Endothelial cell of hepatic sinusoid (primary cell): ENCODE data around the gene HDAC9.

Source experiments
- in situ Hi-C: cut with HindIII; loops from 2 replicates; pipeline ENCODE4 v1.10.0; 2017; ENCODE audit warnings: low sequenced_read_pairs

Gene HDAC9

DNA sequence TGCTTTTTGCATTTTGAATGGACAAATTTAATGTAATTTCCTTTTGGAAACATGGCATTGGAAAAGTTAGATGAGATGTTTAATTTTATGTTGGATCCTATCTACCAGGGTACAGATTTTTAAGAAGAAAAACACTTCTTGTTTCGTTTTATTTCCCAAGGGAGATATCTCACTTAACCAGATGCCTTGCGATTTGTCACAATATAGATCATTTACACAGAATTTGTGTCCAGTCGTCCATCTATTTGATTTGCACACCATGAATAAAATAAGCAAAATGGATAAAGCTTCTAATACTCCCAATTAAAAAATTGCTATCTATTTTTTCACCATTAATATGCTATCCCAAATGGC is 25.7 kb downstream of the HDAC9 start:
- in situ Hi-C loops, result no loop called here

DNA sequence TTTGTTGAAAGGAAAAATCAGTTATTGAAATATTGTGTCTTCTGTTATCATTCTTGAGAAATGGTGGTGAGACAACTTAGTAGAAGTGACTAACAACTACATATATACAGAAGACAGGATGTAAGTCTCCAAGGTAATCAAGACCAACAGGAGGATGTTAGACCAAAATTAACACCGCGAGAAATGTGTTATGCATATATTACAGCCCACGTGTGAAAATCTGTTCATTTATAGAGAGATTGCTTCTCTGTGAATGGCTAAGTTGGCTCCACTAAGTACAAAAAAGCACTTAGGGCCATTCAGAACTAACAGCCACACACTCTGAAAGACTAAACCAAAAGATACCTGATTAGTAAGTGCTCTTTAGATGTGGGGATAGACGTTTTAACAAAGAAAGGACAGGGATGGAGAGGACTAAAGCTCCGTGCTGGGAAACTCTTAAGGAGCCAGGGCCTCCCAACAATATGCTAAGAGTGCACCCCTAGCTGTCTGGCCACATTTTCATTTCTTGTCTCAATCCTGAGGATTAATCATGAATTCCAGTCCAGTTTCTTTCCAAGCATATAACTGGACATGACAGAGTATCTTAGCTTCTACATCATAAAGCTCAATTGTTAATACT is 26.5 kb downstream of the HDAC9 start:
- in situ Hi-C loops, result no loop called here

DNA sequence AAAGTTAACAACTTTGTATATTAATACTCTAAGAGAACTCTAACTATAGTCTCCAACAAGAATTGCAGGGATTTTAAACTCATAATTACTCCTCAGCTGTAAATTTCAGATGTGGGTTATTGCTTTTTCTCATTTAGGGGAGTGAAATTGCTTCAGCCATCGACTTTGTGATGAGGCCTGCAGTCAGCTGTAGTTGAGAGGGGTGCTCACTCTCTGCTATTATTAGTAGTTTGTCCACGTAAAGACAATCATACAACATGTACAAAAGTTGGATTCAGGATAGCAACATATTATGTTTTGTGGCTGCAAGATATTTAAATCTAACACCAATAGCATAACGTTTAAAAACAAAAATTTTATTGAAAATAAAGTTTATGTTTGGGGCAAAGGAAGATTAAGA is 28.7 kb downstream of the HDAC9 start:
- in situ Hi-C loops, result no loop called here

DNA sequence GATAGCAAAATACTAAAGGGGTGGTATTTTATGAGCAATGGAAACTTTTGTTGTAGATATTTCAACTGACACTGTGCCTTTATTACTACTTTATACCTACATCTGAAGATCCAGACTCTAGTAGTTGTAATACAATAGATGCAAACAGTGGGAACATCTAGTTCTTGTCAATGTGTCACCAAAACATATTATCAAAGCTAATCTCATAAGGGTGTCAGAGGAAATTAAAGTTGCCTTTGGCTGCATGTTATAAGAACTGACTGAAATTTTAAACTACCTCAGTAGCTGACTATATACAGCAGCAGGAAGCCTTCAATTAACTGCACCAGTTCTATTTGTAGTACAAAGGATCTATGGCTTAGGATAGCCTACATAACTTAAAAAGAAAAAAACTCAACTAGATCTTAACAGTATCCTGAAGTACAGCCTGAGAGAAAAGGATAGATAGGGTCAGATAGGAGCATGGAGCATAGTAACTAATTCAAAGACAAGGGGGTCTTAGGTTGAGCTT is 30.9 kb downstream of the HDAC9 start:
- in situ Hi-C loops, result no loop called here

DNA sequence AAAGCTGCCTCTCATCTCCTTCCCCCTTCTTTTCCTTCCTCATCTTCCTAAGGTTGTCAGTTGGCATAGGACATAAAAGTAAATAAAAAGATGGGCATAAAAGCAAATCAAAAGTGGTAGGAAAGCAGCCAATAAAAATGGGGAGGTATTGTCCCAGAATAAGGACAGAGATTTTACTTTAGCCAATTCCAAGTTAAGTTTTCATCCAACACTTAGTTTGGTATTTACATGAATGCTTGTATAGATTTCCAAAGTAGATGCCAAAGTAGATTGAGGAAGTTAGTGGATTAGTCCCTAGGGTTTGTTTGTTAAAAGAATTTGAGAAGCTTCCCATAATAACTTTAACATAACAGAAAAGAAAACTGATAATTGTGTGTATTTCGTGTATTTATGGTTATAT is 33.7 kb downstream of the HDAC9 start:
- in situ Hi-C loops, result no loop called here

DNA sequence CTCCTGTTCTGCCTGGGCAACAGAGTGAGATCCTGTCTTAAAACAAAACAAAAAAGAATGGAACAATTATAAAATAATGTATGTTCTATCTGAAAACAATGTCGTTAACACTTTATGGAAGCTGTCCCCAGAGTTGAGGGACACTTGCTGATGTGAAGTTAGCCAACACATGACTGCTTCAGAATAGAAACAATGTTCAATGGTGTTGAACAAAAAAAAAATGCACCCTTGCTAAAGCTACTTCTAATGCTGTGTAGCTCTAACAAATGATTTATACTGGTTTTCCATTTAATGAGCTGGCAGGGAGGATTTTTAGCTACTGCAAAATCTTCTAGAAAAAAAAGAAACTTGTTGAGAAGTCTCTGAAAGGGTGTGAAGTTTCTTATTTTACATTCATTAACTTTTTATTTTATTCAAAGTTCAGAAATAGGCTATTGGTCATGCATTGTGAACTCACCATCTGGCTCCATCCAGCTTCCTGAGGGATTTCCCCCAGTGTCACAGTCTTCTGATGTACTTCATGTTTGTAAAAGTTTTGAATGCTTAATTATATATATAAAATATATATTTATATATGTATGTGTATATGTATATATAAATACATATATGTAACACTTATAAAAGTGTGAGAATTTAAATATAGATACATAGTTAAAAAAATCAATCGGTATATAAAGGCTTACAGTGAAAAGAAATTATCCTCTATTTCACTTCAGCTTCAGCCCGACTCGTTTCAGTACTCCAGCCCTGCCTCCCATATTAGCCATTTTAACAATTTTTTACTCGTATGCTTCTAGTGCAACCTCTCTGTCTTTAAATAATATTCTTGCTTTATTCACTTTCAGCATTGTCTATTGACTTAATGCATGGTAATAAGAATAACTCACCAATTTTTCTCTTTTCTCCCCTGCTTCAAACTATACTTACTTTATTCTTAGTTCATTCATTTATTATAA is 35.0 kb downstream of the HDAC9 start:
- in situ Hi-C loops, result no loop called here

DNA sequence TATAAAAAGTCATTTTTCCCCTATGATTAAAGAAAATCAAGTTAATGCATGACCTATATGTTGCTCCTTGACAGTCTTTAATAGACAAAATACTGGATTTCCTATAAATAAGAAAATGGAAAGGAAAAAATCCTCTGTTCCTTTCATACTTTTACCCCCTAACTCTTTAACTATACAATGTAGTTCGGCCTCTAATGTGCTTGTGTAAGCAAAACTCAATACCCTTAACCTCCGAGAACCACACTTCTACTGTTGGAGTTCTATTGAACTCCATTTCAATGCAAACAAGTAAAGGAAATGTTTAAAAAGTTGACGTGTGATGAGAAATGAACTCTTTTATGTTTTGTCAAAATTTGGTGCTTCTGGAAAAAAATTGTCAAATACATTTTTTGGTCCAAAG is 36.0 kb downstream of the HDAC9 start:
- in situ Hi-C loops, result no loop called here

DNA sequence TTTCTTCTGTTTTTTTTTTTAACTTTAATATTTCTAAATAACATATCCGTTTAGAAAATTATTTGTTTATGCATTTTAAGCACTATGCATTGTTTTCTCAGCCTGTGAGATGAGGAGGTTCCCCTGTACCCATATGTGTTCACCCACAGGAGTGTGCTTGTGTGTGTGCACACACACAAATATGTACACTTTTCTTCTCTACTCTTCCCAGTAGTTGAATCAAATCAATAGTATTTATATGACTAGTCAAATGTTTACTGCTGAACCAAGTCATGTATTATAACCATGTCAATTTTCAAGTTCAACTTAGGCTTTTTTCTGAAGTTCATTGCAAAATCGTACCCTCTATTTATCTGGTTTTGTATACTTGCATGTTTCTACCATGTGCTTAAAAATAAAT is 37.3 kb downstream of the HDAC9 start:
- in situ Hi-C loops, result no loop called here

DNA sequence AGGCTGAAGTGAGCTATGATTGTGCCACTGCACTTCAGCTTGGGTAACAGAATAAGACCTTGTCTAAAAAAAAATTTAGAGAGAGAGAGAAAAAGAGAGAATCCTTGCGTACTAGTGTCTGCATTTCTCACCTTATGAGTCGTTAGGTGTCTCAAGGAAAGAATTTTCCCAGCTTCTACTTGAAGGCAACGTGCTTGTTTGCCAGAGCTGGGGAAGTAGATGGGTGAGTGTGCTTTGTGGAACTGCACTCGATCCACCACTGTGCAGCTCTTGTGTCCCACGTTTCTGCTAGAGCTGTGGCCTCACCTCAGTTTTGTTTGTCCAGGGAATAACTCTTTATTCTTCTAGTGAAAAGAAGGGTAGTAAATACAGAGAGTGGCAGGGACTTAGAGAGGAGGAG is 38.9 kb downstream of the HDAC9 start:
- in situ Hi-C loops, result no loop called here

DNA sequence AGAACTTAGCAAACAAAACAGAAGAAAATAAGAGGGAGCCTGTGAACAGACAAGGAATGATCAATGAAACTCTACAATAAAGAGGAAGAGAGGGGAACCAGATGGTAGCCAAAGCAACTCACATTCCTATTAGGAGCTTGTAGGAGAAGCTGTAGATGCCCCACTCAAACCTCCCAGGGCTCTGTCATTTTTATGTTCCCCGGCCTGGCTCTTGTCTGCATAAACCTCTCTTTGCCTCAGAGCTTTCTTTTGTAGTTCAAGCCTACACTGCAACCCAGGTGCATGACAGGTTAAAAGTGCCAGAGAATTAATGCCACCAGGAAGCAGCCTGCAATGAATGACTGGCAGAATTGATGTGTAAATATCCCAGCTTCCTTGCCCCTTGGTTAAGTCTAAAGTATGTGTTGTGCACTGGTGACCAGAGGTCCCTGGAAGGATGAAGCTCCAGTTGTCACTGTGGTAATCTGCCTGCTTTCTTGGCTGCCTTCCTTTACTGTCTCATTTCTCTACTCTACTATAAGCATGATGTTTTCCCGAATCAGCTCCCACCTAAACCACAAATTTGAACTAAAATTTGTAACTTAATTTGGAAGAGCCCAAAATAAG is 40.4 kb downstream of the HDAC9 start:
- in situ Hi-C loops, result no loop called here

DNA sequence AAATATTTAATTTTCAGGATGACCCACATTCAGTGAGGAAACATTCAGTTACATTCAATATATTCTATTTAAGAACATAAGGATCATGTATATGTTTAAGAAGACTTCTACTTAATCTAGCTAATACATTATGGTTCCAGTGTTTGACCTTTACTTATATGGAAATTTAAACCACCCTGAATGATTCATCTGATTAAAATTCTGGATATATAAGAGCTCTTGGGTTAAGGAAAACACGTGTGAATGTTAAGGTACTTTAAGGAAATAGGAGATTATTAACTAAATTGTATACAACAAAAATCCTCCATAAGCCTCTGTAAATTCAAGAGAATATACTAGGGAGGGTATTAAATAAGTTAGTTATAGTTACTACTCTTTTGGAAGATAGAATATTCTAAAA is 40.9 kb downstream of the HDAC9 start:
- in situ Hi-C loops, result no loop called here

DNA sequence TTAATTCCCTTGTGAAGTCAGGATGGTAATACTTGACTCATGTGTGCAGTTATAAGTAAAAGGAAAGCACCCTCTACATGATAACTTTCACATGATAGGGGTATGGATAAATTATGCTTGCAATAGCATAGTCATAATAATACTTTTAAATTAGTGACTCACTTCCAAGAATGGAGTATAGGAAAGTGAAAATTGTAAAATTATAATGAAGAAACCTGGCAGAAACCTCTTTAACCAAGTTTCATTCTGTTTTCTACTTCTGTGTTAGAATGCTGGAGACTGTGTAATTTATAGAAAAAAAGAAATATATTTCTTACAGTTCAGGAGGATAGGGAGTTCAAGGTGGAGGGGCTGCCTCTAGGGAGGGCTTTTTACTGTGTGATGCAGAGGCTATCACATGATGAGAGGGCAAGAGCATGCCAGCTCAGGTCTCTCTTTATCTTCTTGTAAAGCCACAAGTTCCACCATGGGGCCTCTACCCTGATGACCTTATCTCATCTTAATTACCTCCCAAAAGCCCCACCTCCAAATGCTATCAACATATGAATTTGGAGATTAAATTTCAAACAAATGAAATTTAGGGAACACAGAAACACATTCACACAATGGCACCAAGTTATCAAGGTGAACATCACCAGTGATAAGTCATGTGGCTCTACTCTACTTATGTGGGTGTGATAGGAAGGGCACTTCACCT is 43.2 kb downstream of the HDAC9 start:
- in situ Hi-C loops, result no loop called here

DNA sequence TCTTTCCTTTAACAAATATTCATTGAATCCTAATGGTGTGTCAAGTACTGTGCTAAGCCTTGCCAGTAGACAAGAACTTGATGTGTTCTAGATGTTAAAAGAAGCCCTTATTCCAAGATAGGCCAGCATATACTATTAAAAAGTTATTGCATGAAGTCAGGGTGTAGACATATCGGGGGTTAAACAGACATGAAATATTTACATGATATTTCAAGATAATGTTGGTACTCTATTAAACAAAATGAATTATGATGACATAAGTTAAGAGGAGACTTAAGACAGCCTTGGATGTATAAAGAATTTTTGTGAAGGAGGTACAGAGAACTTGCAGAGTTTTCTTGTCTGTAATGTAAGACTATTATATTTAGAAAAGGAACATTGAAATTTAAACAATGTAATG is 44.8 kb downstream of the HDAC9 start:
- in situ Hi-C loops, result no loop called here

DNA sequence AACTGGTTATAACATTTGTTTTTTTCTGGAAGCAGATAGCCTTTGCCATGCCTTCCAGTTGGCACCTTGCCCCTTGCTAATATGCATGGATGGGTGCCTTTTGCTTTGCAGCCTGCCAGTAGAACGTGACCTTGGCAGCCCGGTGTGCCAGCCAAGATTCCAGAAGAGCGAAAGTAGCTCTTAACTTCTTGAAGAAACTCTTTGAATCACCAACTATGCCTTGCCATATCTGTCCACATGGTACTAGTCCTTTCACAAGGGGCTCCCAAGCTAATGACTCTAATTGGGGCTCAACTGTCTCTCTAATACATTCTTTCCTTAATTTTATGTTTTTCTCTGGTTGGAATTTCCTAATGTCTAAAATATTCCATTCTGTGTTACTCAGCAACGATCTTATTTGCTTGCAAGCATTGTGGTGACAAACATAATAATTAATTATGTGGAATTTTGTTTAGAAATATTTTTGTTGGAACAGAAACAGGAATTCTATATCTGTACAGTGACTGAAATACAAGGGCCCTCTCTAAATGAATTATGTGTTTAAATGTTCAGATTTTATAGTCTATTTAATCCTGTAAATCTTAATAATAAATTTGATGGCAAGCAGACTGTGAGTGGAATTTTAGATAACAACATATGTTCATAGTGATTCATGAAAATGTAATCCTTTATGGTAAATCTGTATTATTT is 45.8 kb downstream of the HDAC9 start:
- in situ Hi-C loops, result no loop called here

DNA sequence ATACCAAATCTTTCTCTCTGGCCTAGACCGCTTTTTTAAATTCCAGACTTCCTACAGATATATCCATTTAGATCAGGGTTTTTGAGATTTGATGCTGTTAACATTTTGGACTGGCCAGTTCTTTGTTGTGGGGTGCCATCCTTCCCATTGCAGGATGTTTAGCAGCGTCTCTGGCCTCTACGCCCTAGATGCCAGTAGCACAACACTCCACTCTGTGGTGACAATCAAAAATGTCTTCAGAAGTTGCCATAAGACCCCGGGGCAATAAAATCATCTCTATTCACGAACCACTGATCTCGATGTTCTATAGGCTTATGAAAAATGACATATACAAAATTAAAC is 46.3 kb downstream of the HDAC9 start:
- in situ Hi-C loops, result no loop called here

DNA sequence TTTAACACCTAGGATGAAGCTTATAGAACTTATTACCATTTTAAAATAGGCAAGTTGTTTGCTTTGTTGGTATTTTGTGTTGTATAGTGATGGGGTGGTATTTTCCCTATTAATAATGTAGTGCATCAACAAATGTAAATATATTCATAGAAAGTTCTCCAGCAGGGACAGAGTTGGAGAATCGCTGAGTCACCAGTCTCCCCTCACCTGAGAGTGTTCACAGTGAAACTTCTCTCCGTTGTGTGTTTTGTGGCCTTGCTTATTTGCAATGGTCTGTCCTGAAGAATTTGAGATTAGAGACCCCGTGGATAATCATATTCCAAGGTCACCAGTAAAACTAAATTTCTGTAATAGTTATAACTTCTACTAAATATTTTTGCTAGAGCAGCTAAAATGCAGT is 51.0 kb downstream of the HDAC9 start:
- in situ Hi-C loops, result no loop called here

DNA sequence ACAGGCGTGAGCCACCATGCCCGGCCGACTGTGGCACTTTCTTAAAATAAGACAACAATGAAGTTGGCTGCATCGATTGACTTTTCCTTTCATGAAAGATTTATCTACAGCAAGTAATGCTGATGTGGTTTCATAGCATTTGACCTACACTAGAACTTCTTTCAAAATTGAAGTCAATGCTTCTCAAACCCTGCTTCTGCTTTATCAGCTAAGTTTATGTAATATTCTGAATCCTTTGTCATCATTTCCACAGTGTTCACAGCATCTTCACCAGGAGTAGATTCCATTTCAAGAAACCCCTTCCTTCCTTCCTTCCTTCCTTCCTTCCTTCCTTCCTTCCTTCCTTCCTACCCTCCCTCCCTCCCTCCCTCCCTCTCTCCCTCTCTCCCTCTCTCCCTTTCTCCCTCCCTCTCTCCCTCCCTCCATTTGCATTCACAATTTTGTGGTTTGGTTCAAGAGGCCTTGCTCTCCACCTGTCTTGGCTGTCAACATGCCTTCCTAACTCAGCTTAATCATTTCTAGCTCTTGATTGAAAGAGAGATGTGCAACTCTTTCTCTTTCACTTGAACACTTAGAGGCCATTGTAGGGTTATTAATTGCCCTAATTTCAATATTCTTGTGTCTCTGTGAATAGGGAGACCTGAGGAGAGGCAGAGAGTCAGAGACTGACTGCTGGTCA is 52.1 kb downstream of the HDAC9 start:
- in situ Hi-C loops, result no loop called here

DNA sequence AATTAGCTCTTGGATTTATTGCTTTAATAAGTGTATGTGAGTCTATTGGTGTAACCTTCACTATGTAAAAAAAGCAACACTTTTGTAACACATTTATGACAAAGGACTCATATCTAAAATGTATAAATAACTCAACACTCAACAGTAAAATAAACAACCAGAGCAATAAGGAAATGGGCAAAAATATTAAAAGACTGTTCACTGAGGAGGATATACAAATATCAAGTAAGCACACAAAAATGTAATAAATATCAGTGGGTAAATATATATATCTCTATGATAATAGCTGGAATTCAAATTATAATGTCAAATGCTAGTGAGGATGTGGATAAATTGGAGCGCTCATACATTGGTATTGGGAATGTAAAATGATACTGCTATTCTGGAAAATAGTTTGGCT is 53.0 kb downstream of the HDAC9 start:
- in situ Hi-C loops, result no loop called here

DNA sequence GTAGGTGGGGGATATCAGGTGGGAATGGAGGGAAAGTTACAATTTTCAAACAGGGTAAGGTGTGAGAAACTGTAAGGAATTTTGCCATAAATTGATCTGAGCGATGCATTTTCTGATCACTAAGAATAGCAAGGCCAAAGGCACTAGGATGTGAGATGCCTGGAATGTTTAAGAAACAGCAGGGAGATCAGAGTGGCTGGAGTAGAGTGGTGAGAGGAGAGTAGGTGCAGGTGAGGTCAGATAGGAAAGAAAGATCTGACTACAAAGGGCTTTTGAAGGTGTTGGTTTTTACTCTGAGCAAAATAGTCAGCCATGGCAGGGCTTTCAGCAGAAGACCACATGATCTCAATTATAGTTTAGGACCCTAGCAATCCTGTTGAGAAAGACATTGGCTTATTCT is 55.0 kb downstream of the HDAC9 start:
- in situ Hi-C loops, result no loop called here

DNA sequence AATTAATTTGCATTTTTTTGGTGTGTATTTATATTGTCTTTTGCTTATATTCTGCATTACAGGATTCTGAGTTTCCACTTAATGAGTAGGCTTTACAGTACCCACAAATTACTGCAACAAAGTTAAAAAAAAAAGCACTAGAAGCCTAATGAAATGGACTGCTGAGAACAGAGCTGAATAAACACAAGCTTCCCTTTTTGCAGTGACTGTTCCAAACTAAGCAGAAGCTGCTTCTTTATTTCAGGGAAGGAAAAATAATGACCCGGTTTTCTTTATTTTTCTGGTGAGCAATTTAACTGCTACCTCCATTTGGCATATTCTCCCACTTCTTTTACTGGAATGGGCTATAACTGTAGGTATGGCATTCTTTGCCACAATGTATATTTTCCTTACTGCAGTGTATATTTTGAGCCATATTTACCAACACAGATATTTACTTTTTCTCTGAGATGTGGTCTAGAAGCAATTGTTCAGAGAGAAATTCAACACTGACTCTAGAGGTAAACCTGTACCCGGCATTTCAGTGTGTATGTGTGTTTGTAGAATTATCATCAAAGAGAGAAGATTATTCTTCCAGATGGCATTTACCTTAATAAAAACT is 56.9 kb downstream of the HDAC9 start:
- in situ Hi-C loops, result no loop called here
